GM12878 (cell line): ENCODE data around the gene PARK7. TPM values are rescaled to one million over a fixed set of nuclear protein-coding genes. Genes with fewer than 3 reads are reported as not detected.

ENCODE experiments used
- ATAC-seq: fragments of 200-7000 bp; cut with Tn5 transposase; 3 replicates; pipeline ENCODE4 v1.9.1; 2020; ENCODE audit warnings: mild to moderate bottlenecking, moderate library complexity
- BruUV-seq: library from RNA; stranded (reverse); fragments of 400-500 nt; replicated peaks from 2 replicates; lab custom pipeline; 2021; lab: Mats Ljungman, UMichigan
- CTCF ChIA-PET: fragments of 300-600 bp; sonication (Branson Sonifier 250); formaldehyde crosslinking; extraction: SDS; loops from one replicate; lab custom pipeline; 2021; ENCODE audit warnings: inconsistent platforms; lab: Yijun Ruan, JAX
- POLR2A ChIA-PET: fragments of 350-600 bp; formaldehyde crosslinking; extraction: SDS; loops from one replicate; lab custom pipeline; 2021; ENCODE audit warnings: inconsistent platforms; lab: Charles Lee
- RAD21 ChIA-PET: fragments of 300-600 bp; sonication (Branson Sonifier 250); formaldehyde crosslinking; loops from one replicate; lab custom pipeline; 2023; ENCODE audit warnings: antibody characterized with exemption; ENCODE audit not compliant: unreplicated experiment; lab: Charles Lee
- SMC1A ChIA-PET: fragments of 300-600 bp; sonication (Branson Sonifier 250); formaldehyde crosslinking; loops from one replicate; lab custom pipeline; 2023; ENCODE audit not compliant: unreplicated experiment, uncharacterized antibody; lab: Charles Lee
- DNase-seq: peaks from one replicate; pipeline ENCODE4 v3.0.0-alpha.2; 2011; ENCODE audit warnings: low read depth, low spot score
- FAIRE-seq: peaks from 3 replicates; lab custom pipeline; 2011; peaks lifted over from hg19 to GRCh38; lab: Jason Lieb, UNC
- H2AFZ ChIP-seq: 2 replicates; pipeline ENCODE4 v1.6.0; 2011; ENCODE audit warnings: low read depth, low read length, control low read depth; ENCODE audit not compliant: control insufficient read depth
- H3K27ac ChIP-seq: 2 replicates; pipeline ENCODE4 v1.5.1; 2011; ENCODE audit warnings: control low read depth; ENCODE audit not compliant: control insufficient read depth, insufficient read depth
- H3K27me3 ChIP-seq, 2 experiments: replicated peaks in 1 of 2; 2 replicates each; pipeline versions ENCODE4 v1.6.0 to v1.6.1; 2011; ENCODE audit warnings: low read length in 1 of 2; ENCODE audit not compliant: control insufficient read depth in 2 of 2, insufficient read depth in 2 of 2
- H3K36me3 ChIP-seq, 2 experiments: 2 replicates each; pipeline ENCODE4 v1.5.1; 2011; ENCODE audit warnings: low read length in 1 of 2; ENCODE audit not compliant: control insufficient read depth in 2 of 2, insufficient read depth in 2 of 2
- H3K4me1 ChIP-seq: 2 replicates; pipeline ENCODE4 v1.6.1; 2011; ENCODE audit warnings: mild to moderate bottlenecking, low read length, moderate library complexity, mixed read lengths; ENCODE audit not compliant: control insufficient read depth, insufficient read depth
- H3K4me2 ChIP-seq: 2 replicates; pipeline ENCODE4 v1.6.0; 2011; ENCODE audit warnings: control low read depth; ENCODE audit not compliant: control insufficient read depth, insufficient read depth
- H3K4me3 ChIP-seq: fragments of 200-600 bp; sonication (generic); 2 replicates; pipeline ENCODE4 v1.5.1; 2016
- H3K79me2 ChIP-seq: 2 replicates; pipeline ENCODE4 v1.6.0; 2011; ENCODE audit warnings: low read length; ENCODE audit not compliant: control insufficient read depth, insufficient read depth
- H3K9ac ChIP-seq: 2 replicates; pipeline ENCODE4 v1.8.0; 2011; ENCODE audit warnings: low read length, control low read depth, mixed read lengths; ENCODE audit not compliant: control insufficient read depth, insufficient read depth
- H3K9me3 ChIP-seq: replicated peaks from 3 replicates; pipeline ENCODE4 v1.5.1; 2011; ENCODE audit warnings: mild to moderate bottlenecking, low read length; ENCODE audit not compliant: control insufficient read depth, insufficient read depth
- H4K20me1 ChIP-seq: 2 replicates; pipeline ENCODE4 v1.6.0; 2011; ENCODE audit not compliant: control insufficient read depth, insufficient read depth
- EP300 ChIP-seq, 2 experiments: fragments of 150-350 bp in 1 of 2; IDR thresholded peaks; 2 replicates each; pipeline ENCODE4 v1.6.1; 2011 to 2012; ENCODE audit warnings: low read depth in 2 of 2, low read length in 2 of 2, borderline replicate concordance in 1 of 2, improper control_type of control experiment in 1 of 2, inconsistent platforms in 1 of 2; ENCODE audit not compliant: control insufficient read depth in 1 of 2
- ESRRA ChIP-seq: IDR thresholded peaks from 2 replicates; pipeline ENCODE4 v1.6.1; 2012; ENCODE audit warnings: mild to moderate bottlenecking, low read length, improper control_type of control experiment
- KAT2A ChIP-seq: conservative IDR thresholded peaks from 2 replicates; pipeline ENCODE4 v1.6.1; 2011; ENCODE audit warnings: low read depth, low read length; ENCODE audit not compliant: control insufficient read depth
- POLR2AphosphoS2 ChIP-seq: IDR thresholded peaks from 2 replicates; pipeline ENCODE4 v1.6.1; 2011; ENCODE audit warnings: low read depth, mild to moderate bottlenecking, low read length, improper control_type of control experiment, moderate library complexity
- TCF3 ChIP-seq: IDR thresholded peaks from 2 replicates; pipeline ENCODE4 v1.6.1; 2012; ENCODE audit warnings: low read depth, mild to moderate bottlenecking, low read length, borderline replicate concordance; ENCODE audit not compliant: insufficient read depth
- WGBS: methylation state at CpG from one replicate; pipeline ENCODE4 v1.1.6; 2016; ENCODE audit warnings: low lambda C conversion rate; ENCODE audit not compliant: insufficient replicate concordance, insufficient coverage; ENCODE audit errors: missing lambda C conversion rate; 5-methylcytosine and 5-hydroxymethylcytosine counted together
- in situ Hi-C: fragments of 300-500 bp; cut with MboI; formaldehyde crosslinking; loops from 9 replicates; pipeline ENCODE4 v1.14.3; 2018; ENCODE audit warnings: mixed read lengths
- intact Hi-C: fragments of 100-400 bp; cut with micrococcal nuclease; formaldehyde crosslinking; loops from one replicate; pipeline ENCODE4 v1.14.2; 2022; ENCODE audit not compliant: unreplicated experiment
- polyA plus RNA-seq, 11 experiments: library from polyadenylated mRNA; depleted of rRNA in 4 of 11; unstranded in 6 of 11; stranded (reverse) in 5 of 11; fragments of >200 nt; fragmentation: Nextera tagmentation in 4 of 11; fragmentation: Illumina TruSeq in 1 of 11; extraction: Ambion mirVana in 4 of 11; extraction: Trizol in 1 of 11; gene quantifications; 1 replicate in 1 of 11; 2 replicates in 10 of 11; pipeline versions ENCODE4 v1.2.1 to v1.2.3, GENCODE V29; 2011 to 2016; ENCODE audit warnings: inconsistent platforms in 2 of 11, missing spikeins in 2 of 11, low read depth in 1 of 11
- total RNA-seq, 4 experiments: library from RNA; depleted of rRNA in 3 of 4; stranded (reverse); fragments of >200 nt in 3 of 4; fragmentation: Illumina TruSeq in 1 of 4; extraction: Trizol in 1 of 4; gene quantifications; 2 replicates each; pipeline versions ENCODE4 v1.2.1 to v1.2.3, GENCODE V29; 2013 to 2021

PARK7 gene
- total and polyA plus RNA-seq, 10 of the 15 experiments (the other 5 are each of a cell fraction or from before 2014, with no cell fraction given), result 267 to 1,056 (median 495) TPM

DNA sequence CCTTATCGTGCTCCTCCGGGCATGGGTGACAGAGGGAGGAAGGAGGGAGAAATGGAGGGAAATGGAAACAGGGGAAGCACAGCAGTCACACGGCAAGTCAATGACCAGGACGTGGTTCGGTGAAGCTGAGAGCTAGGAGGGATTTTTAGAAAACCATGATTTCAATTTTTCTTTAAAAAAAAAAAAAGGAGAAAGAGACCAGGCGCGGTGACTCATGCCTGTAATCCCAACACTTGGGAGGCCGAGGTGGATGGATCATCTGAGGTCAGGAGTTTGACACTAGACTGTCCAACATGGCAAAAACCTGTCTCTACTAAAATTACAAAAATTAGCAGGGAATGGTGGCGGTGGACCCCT, 20.1 kb upstream of the PARK7 start:
- H3K27ac ChIP-seq, result no peak overlapping the region
- H3K36me3 ChIP-seq, result no peaks in the 10 kb centered on the region
- H3K4me1 ChIP-seq, result peaks cover 5% of the 10 kb centered on the region; the same call in 1 of the 2 replicates
- ATAC-seq (peak; percentile 11; the same call in 2 of the 3 replicates), FAIRE-seq (no peak), DNase-seq (no peak)
- H3K9ac ChIP-seq, result no peak overlapping the region
- in situ Hi-C loops (no loop called here), intact Hi-C loops (no loop called here)
- no peaks in the 10 kb centered on the region for H3K79me2 ChIP-seq
- no peaks in the 10 kb centered on the region for H3K9me3 ChIP-seq
- no peaks in the 10 kb centered on the region for H4K20me1 ChIP-seq
- TF ChIP-seq TCF3 (no peak), ESRRA (no peak), POLR2AphosphoS2 (no peak), KAT2A (no peak), EP300 (IDR thresholded peaks at IDR 0.05; ENCODE audit: borderline replicate concordance in 1 of 2, control insufficient read depth in 1 of 2, low read depth in 2 of 2, low read length in 2 of 2) (no peak)
- ChIA-PET SMC1A (interaction anchor here (1.1 to 2.3 kb wide), 3 partner anchors 8 to 20 kb away, joined by 3 to 9 read pairs (median 5); partner anchors contain the start of gene PARK7), CTCF (interaction anchor here (0.6 to 1.4 kb wide), 2 partner anchors 189 to 1347 kb away, joined by 3 read pairs; no protein-coding TSS in a partner anchor), POLR2A (interaction anchor here (0.9 kb wide), 1 partner anchor 20 kb away, joined by 3 read pairs; the partner anchor contains the start of gene PARK7), RAD21 (interaction anchor here (1.6 kb wide), 1 partner anchor 20 kb away, joined by 4 read pairs; the partner anchor contains the start of gene PARK7)
- peaks cover 5 to 8% of the 10 kb centered on the region in 2 experiments; a peak in 3 of 4 replicates for H3K27me3 ChIP-seq
- BruUV-seq, result no TSS peak
- no peak overlapping the region for H2AFZ ChIP-seq
- WGBS, result 28% methylated on average over 7 of the region's 9 CpGs
- H3K4me2 ChIP-seq, result peak overlapping the region; percentile 0
- no peak overlapping the region for H3K4me3 ChIP-seq
